ENCODE results near the gene TCF7L2.

TCF7L2 gene

DNA sequence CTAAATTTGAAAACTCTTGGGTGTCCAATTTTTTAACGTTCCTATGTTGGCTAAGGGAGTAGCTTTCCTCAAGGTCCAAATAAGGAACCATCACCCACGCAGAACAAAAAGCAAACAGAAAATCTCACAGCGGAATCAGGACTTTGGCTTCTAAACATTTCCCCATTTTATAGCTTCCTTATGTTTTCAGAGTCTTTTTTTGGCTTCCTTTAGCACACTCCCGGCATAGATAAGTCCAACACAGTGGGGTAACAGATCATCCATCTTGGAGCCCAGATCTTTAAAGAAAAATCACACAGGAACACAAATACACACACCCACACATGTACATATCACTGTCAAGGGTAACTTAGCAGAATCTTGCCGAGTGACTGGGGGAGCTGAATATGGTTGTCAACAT, 4.2 kb upstream of the TCF7L2 start:
- no peak for DNase-seq (ENCODE audit: extremely low read depth in 1 of 2, low read depth in 1 of 2)

DNA sequence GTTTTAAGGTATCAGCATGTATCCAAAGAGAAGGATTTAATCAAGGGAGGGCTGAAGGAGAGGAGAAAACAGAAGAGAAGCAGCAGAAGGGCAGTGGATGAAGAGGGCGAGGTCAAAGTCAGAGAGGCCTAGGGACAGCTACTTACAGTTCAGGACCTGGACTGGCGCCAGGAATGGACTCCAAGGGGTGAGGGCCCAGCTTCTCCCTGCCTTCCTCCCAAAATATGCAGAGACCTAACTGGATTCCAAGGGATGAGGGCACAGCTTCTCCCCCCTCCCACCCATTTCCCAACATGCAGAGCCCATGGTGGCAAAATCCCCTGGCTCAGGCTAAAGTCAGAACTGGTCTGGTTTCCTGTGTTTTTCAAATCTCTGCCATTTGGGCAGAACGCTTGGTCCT, 3.4 kb upstream of the TCF7L2 start:
- no peak for DNase-seq (ENCODE audit: extremely low read depth in 1 of 2, low read depth in 1 of 2)

DNA sequence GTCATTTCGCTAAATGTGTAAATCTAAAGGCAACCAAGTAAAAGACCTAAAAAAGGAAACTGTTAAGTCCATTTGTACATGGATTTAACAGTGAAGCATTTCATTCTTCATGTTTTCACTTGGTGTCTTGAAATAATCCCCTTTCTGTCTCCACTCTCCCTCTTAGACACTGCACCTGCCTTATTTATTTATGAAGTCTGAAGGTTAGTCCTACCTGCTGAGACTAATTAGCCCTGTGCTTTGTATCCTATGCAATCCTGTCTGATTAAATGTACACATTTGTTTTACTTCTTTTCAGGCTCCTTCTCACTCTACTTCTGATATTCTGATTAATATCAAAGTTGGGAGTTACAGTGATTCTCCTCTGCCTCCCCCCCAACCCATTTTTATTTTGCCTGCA, 1.9 kb upstream of the TCF7L2 start:
- no peak for DNase-seq (ENCODE audit: extremely low read depth in 1 of 2, low read depth in 1 of 2)

DNA sequence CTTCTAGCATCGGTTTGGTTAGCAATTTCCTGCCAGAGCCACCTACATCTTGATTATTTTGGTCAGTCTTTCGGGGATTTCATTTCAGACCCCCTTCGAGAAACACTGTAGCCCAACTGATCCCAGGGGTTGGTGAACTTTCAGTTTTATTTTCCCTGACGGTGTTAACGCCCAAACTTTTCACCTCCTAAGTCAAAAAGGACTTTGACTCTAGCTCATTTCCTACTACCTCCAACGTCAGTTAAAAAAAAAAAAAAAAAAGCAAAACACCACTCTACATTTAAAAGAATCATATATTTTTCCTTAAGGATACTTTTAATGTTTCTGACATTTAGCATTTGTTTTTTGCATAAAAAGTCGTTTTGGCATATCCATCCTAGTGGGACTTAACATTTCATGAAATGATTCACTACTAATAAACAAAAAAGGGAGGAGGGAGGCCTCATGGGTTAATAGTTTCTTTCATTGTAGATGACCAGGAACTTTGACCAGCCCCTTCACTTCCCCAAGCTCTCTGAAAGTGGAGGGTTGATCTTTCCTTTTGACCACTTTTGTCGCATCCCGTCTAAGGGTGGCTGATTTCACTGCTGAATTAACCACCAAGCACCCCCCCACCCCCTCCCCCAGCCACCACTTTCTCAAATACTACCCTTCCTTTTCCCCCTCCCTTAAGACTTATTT, 764 bp upstream of the TCF7L2 start:
- DNase-seq (ENCODE audit: extremely low read depth in 1 of 2, low read depth in 1 of 2): no peak

DNA sequence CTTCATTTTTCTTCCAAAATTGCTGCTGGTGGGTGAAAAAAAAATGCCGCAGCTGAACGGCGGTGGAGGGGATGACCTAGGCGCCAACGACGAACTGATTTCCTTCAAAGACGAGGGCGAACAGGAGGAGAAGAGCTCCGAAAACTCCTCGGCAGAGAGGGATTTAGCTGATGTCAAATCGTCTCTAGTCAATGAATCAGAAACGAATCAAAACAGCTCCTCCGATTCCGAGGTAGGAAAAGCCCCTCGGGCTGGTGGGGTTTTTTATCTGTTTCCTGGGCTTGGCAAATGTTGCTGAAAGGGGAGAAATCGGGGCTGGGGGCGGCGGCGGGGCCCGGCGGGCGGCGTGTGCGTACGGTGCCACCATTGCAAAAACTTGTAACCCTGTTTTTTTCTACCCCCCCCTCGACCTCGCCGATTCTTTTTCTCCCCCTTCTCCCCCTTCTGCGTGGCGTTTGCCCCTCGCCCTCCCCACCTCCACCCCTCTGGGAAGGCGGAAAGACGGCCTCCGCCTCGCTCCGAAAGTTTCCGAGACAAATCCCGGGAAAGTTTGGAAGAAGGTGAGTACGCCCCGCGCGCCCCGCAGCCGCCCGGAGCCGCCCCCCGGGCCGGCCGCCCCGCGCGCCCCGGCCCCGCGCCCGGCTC, 789 bp downstream of the TCF7L2 start:
- no peak for DNase-seq (ENCODE audit: extremely low read depth in 1 of 2, low read depth in 1 of 2)

DNA sequence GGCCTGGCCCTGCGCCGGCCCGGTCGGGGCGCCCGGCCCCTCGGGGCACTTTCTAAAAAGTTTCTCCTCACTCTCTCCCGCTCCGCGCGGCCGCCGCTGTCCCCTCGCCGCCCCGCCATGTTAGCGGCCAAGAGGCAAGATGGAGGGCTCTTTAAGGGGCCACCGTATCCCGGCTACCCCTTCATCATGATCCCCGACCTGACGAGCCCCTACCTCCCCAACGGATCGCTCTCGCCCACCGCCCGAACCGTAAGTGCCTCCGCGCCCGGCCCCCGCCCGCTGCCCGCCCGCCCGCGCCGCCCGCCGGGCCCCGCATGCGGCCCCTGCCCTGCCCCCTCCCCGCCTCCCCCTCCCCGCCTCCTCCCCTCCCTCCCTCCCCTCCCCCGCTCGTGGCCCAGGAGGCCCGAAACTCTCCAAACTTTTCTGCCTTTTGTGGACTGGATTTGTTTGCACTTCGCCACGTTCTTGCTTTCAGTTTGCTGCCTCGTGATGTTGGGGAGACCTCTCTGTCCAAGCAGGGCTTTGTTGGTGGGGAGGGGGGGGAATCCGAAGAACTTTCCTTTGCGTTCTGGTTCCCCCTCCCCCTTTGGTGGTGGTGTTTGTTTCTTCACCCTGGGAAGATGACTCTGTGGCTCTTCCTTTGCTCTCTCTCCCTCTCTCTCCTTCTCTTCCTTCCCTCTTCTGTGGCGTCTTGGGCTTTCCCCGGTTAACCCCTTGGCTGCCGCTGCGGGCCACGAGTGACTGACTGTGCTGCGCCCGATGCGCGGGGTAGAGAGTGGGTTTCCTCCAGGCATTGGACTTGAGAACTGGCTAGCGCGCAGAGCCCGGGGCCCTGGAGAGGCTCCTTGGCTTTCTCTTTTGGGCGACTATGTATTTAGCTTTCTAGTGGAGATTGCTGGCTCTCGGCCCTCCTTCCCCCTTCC, 1.6 kb downstream of the TCF7L2 start:
- no peak for DNase-seq (ENCODE audit: extremely low read depth in 1 of 2, low read depth in 1 of 2)

DNA sequence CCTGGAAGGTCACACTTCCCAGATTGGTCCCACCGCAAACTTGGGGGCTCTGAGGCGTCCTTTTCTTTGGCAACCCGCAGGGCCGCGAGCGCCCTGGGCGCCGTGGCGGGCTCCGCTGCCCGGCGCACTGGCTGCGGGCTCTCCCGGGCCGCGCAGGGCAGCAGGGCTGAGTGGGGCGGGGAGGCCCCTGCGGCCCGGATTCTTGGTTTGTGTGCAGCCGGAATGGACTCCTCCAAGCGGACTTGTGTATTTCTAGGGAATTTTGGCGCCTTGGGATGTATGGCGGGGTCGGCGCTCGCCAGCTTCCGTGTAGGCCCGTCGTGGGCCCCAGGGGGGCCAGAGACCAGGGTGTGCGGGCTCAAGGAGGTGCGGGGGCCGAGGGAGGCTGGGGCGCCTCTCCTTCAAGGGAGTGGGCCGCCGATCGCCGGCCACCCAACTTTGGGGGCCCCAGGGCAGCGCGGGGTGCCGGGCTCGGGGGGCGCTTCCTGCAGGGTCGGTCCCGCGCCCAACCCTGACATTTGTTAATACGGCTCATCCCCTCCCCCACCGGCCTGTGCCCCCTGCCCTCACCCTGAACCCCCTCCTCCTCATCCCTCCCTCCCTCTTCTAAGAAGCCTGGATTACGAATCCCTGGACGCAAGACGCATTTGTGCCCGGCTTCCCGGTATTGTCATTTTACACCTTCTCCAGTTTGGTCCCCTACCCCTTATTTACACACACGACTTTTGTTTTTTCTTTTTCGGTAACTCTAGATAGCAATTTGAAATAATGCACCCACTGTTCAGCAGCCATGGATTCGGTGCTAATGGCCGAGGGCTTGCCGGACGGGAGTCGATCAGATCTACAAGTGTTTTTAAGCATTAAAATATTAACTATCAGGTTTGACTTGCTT, 2.5 kb downstream of the TCF7L2 start:
- no peak for DNase-seq (ENCODE audit: extremely low read depth in 1 of 2, low read depth in 1 of 2)

DNA sequence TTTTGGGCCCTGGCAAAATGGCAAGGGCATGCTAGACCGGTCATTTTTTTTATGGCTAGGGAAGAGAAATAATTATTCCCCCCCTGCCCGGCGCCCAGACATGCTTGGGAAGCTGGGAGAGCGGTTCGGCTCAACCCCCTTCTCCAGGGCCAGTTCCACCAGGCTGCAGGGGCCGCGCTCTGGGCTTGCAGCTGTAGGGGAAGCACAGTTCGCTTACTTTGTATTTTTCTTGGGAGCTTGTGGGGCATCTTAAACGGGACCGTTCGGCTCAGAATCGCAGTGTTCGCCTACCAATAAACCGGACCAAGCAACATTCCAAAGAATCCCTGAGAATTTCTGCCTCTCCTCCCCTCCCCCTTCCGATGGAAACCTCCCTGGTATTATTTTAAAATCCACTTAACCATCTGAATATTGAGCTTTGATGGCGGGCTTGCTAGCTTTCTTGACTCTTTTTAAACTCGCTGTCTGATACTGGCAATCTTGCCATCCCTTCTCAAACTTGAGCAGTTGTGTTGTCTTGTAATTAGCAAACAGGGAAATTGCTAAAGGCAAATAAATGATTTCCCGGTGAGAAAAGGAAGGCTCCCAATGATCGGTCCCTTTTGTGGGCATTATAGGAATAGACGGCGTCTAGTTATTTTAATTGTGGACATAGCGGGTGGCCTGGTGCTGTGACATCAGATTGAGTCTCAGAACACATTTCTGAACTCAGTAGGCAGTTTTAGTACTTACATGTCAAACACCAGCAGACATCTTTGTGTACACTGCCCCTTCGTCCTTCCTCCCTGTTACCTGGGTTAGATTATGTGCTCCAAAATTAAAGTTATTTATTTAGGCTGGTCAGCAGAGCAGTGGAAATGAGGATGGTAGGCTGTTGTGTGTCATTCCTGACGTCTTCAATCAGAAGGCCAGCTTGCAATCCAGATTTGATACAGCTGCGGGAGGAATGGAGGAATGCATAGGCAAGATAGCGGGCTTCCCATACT, 3.4 kb downstream of the TCF7L2 start:
- no peak for DNase-seq (ENCODE audit: extremely low read depth in 1 of 2, low read depth in 1 of 2)

DNA sequence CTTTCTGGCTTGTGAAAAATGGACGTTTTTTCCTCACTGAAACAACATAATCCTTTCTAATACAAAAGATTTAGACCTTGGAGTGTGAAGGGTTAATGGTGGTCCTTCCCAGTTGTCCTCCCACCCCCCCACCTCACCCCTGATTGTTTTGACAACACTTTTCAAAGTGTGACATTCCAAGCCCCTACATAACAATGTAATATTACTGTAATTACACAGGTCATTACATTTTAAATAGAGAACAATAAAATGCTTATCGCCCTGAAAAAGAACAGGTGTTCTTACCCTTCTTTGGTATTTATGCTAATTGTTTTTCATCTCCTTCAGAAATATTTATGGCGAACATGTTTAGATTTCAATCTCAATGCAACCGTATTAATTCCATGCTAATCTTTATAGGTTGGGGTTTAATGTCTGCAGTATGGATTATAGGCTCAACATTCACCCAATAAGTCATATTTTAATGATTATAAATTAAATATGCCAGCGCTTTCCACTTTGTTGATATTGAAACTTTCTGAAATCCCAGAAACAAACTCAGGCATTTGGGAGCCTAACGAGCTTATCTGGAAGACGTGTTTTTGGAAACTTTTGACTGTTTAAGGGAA, 5.0 kb downstream of the TCF7L2 start:
- DNase-seq (ENCODE audit: extremely low read depth in 1 of 2, low read depth in 1 of 2): no peak

DNA sequence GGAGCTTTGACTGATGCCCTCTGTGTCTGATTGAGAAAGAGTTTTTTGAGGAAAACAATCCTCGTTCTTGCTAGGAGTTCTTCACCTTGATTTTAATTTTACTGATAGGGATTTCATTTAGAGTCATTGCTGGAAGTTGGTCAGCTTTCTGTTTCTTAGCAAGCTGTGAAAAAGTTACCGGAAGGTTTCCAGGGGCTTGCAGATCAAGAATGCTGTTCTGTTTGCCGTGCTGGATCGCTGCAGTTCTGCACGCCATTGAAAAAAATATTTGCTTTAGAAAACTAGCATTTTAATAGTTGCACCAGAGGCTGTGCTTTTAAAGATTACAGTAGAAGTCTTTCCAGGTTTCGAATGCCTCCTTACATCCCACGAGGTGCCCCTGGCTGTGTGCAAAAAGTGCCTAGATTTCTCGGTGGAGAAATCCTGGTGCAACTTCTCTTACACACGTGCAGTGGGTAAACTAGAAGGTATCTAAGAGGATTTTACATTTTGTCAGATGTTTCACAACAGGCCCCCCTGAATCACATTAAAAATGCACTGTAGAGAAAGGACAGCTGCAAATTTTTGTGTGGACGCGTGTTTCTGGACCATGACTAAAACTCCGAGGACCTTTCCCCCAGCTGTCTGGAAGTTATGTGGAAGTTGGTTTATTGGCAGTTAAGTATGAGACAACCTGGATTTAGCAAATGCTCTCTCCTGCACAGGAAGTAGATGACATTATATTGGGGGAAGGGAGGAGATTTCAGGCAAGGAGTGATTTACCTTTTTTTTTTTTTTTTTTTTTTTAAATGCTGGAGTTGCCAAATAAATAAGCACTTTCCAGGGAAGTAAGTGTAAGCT, 5.8 kb downstream of the TCF7L2 start:
- DNase-seq (ENCODE audit: extremely low read depth in 1 of 2, low read depth in 1 of 2): no peak

DNA sequence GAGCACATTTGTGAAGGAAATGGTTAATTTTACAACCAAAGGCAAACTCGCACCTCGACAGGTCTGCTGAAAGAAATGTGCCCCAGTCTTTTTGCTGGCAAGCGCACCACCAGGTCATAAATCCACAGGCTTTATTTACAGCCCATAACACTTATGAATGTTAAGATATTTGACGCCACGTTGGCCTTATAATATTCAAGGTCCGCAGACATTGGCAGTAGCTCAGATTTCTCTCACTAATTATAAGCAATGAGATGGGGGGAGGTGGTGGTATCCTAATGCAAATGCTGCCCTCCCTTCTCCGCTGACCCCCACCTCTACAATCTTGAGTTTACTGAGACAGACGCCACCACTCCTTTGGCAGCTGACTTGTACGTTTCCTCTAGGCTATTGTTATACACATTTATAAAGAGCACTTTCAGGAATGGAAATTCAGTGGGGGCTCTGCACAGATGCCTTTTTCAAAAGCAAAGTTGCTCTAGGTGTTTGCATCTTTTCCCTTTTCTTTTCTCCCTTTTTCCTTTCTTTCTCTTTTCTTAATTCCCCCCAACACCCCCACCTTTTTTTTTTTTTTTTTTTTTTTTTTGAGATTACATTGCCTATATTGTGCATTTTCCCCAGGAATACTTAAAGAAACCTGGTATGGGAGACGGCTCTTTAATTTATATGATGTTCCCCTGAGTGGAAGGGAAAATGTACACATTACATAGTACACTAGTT, 6.7 kb downstream of the TCF7L2 start:
- no peak for DNase-seq (ENCODE audit: extremely low read depth in 1 of 2, low read depth in 1 of 2)

DNA sequence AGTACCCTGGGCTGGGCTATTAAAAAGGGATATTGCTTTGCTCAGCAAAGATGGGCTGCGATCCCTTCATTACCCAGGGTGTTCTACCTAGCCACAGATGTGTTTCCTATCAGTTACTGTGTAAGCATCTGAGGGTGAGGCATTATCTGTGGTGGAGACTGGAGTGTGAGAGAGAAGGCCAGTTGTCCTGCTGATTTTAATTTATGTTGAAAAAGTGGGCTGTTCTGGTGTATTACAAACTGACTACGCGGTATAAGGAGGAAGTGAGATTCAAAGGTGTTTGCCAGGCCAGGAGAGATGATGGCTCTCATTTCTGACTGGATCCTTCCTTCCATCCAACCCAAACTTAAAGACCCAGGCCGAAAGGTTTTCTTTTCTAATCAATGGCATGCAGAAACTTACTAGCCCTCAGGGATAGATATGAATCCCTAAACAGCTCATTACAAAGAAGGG, 7.6 kb downstream of the TCF7L2 start:
- DNase-seq (ENCODE audit: extremely low read depth in 1 of 2, low read depth in 1 of 2): no peak

DNA sequence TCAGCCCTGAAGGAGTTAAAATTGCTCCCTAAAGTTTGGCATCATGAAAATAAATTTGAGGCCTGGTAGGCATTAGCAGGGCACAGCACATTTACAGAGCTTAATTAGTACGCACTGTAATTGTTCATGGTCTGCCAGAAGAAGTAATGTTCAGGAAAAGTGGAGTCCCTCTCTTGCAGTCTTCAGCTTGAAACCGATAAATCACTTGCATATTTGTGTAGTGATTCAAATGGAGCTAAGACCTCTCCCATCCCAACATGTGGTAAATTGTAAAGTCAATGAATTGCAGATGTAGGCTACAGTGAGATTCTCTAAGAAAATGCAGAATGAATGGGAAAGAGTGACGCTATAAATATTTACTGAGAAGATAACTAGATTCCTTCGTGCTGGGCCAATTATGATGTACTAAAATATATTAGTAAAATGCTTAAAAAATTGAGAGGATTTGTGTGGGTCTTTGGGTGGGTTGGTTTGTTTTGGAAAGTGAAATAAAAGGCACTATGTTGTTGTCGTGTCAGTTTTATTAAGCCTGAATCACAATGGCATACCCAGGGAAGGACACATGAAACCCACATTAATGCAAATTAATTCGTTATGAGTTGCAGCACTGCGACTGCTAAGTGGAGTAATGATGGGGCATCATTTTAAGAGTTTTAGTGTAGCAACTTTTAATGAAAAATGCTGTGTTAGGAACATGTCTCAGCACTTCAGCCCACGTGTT, 8.4 kb downstream of the TCF7L2 start:
- no peak for DNase-seq (ENCODE audit: extremely low read depth in 1 of 2, low read depth in 1 of 2)

DNA sequence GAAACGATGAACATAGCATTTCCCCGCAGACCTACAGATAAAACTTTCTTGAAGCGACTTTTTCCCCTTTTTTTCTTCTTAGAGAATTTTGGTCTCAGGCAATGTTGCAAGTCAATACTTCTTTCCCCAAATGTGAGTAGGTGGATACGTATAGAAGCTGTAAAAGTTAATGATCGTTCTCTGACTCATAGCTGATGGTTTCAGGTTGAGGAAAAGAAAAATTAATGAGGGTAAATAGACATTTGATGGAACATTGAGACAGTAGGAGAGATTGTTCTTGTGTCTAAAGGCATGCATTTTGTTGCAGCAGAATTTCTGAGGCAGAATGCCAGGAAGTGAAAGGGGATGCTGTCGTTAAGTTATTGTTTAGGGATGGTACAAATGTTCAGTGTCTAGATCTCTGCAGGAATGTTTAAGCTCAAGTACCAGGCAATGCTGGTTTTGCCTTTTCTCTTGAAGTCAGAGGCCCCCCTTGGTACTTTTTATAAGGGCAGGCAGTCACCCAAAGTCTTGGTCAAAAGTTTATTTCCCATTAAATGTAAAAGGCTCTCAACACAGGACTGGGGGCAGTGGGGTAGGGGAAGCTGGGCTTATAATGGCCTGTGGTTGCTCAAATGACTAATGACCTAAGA, 9.3 kb downstream of the TCF7L2 start:
- DNase-seq (ENCODE audit: extremely low read depth in 1 of 2, low read depth in 1 of 2): no peak

DNA sequence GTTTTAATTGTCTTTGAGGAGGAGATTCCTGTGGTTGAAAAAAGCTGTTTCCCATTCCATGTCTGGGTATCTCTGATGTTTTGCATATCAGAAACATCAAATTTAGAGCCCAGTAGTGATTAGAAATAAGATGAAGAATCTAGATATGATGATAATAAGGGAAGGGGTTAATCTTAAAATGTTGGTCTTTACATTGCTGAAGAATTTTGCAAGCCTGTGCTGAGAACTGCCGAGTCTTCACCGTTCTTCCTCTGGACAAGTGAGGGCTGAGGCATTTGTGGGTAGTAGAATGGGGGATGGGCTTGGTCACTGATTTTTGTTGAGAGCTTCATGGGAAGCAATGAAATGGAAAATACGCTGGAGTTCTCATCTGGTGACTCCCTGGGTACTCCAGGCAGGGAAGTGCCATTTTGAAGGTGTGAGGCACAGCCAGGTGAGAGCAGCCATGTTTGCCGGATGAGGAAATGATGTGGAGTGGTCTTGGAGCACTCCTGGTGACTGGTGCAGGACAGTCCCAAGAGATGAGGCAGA, 10.2 kb downstream of the TCF7L2 start:
- DNase-seq (ENCODE audit: extremely low read depth in 1 of 2, low read depth in 1 of 2): no peak

DNA sequence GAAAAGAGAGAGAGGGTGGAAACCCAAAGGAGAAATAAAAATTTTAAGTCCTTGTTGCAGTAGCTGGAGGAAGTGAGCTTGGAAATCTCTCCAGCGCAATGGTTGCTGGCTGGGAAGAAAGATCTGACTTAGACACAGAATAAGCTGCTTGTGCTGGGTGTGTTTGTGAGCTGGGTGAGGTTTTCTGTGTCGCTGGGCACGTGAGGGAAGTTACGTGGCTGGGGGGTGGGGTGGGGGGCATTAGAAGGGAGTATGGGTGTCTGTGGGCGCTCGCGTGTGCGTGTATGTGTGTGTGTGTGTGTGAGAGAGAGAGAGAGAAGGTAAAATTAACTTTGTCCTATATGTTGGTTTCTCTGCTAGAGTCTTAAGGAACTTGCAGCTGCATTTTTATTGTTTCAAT, 11.6 kb downstream of the TCF7L2 start:
- DNase-seq (ENCODE audit: extremely low read depth in 1 of 2, low read depth in 1 of 2): no peak
